GM12872 (cell line): ENCODE measurements around the gene RAB31.

ENCODE experiments used
- CTCF ChIP-seq: IDR thresholded peaks from 3 replicates; pipeline ENCODE4 v1.5.1; 2011; ENCODE audit warnings: low read depth, mild to moderate bottlenecking, low read length, moderate library complexity; ENCODE audit not compliant: insufficient read depth

RAB31 gene

GRCh38 chr18:9842448-9842847, 134.3 kb downstream of the RAB31 start:
- TF ChIP-seq CTCF: no peak

DNA sequence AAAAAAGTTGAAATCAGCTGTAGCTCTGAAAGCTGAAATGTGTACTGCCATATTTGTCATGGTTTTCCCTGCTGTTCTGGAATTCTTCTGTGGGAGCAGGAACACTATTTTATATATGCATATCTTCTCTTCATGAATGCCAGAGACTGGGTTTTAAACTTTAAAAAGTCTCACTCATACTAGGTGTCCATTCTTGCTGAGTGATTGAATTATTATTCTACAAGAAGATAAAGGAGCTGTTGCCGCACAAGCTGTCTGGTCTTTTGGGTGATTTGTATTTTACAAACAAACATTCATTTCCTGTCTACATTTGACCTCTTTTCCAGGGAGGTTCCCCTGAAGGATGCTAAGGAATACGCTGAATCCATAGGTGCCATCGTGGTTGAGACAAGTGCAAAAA, 137.2 kb downstream of the RAB31 start:
- TF ChIP-seq CTCF: no peak

DNA sequence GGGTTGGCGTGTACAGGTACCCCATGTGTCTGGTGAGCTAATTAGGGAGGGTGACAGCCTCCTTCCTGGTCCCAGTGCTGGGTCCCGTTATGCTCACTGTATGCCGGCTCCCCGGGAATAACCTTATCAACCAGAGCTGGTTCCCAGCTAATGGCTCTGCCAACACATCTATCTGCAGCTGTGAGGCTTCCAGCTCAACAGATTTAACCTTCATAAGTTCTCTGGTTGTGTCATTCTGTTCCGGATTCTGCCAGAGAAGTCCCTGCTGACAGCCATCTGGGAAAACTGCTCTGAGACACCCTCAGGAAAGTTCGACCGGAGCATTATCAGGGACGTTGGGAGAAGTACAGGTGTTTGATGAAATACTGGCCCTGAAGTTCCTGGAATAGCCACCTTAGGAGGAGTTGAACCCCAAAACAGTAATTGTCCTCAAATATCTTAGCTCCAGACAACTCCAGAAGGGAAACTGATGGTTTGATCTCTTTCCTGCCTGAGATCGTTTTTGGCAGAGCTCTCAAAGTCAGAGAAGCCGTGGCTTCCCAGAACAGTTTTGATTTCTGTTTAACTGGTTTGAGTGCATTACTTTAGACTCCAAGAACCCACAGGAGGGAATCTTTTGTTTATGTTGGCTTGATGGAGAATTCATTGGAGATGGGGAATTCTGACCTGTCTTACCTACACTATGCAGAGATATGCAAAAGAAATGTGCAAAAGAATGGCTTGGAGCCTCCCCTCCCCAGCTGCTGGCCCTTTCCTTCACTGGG, 138.2 kb downstream of the RAB31 start:
- TF ChIP-seq CTCF: no peak

- no peak for TF ChIP-seq CTCF
Measured at GRCh38 chr18:9848170-9848879, 140.2 kb downstream of the RAB31 start.

GRCh38 chr18:9849407-9850283, 141.5 kb downstream of the RAB31 start:
- TF ChIP-seq CTCF: no peak

GRCh38 chr18:9850309-9850708, 142.2 kb downstream of the RAB31 start:
- TF ChIP-seq CTCF: no peak

GRCh38 chr18:9851511-9851910, 143.4 kb downstream of the RAB31 start:
- no peak for TF ChIP-seq CTCF
